Kidney (tissue), 14 donors: Measurements from ENCODE around the gene NPDC1. TPM values are rescaled to one million over a fixed set of nuclear protein-coding genes. Genes with fewer than 3 reads are reported as not detected.

Experiments
- DNase-seq, 5 donors: peaks; one replicate each; pipeline ENCODE4 v3.0.0-alpha.2; 2013 to 2020
- FAIRE-seq: peaks from 2 replicates; lab custom pipeline; 2012; peaks lifted over from hg19 to GRCh38; lab: Jason Lieb, UNC
- H3K27ac ChIP-seq, 2 donors: one replicate each; pipeline ENCODE4 v1.7.0; 2013; ENCODE audit warnings: low read depth in 2 of 2, low read length in 2 of 2, inconsistent platforms in 1 of 2
- H3K27me3 ChIP-seq: one replicate; pipeline ENCODE4 v1.7.1; 2013; ENCODE audit warnings: low read length, inconsistent platforms; ENCODE audit not compliant: control insufficient read depth, insufficient read depth
- H3K36me3 ChIP-seq, 3 donors: one replicate each; pipeline versions ENCODE4 v1.7.0 to v1.7.1; 2013; ENCODE audit warnings: low read length in 3 of 3, control low read depth in 1 of 3, inconsistent platforms in 1 of 3; ENCODE audit not compliant: insufficient read depth in 3 of 3, control insufficient read depth in 2 of 3
- H3K4me1 ChIP-seq, 3 donors: one replicate each; pipeline versions ENCODE4 v1.7.0 to v1.7.1; 2013; ENCODE audit warnings: low read length in 3 of 3, inconsistent platforms in 1 of 3, low read depth in 1 of 3; ENCODE audit not compliant: control insufficient read depth in 2 of 3, insufficient read depth in 2 of 3
- H3K4me3 ChIP-seq, 3 donors: one replicate each; pipeline versions ENCODE4 v1.7.0 to v1.8.1; 2013; ENCODE audit warnings: low read length in 3 of 3, control low read depth in 1 of 3, inconsistent platforms in 1 of 3
- H3K9ac ChIP-seq, 3 donors: one replicate each; pipeline versions ENCODE4 v1.7.0 to v1.7.1; 2013; ENCODE audit warnings: low read length in 3 of 3, control low read depth in 1 of 3, inconsistent platforms in 1 of 3
- H3K9me3 ChIP-seq, 3 donors: one replicate each; pipeline versions ENCODE4 v1.7.0 to v1.7.1; 2013; ENCODE audit warnings: low read length in 3 of 3, control low read depth in 1 of 3, inconsistent platforms in 1 of 3; ENCODE audit not compliant: control insufficient read depth in 2 of 3, insufficient read depth in 1 of 3
- CTCF ChIP-seq: IDR thresholded peaks from 3 replicates; pipeline ENCODE4 v1.5.1; 2012; ENCODE audit warnings: mild to moderate bottlenecking, moderate library complexity, borderline replicate concordance; ENCODE audit not compliant: insufficient read depth; ENCODE audit errors: extremely low read depth
- intact Hi-C: fragments of 100-400 bp; cut with DNase I; formaldehyde crosslinking; loops from one replicate; pipeline ENCODE4 v1.11.1; 2022
- polyA plus RNA-seq: library from polyadenylated mRNA; stranded (reverse); fragments of 350-450 nt; fragmentation: Illumina TruSeq; extraction: RNeasy Lipid Tissue Mini Kit (QIAGEN cat#74804); gene quantifications from one replicate; pipeline ENCODE4 v1.2.3, GENCODE V29; 2014; ENCODE audit warnings: low read depth, low replicate concordance; ENCODE audit not compliant: insufficient read depth
- total RNA-seq: library from RNA; stranded (reverse); fragmentation: NEBNext Ultra II Directional; extraction: Animal tissue kit (Norgen Biotek cat#: 25700); gene quantifications from one replicate; pipeline ENCODE4 v1.2.1, GENCODE V29; 2021
- donor health status: control.
- donor health status: control.
- donor health status: control.
- donor health status: control.
- donor health status: control.
- donor health status: DM: yes; HTN: yes; CAD: no.
- donor health status: Normal renal cell carcinoma (clear cell type).

Gene NPDC1
- total and polyA plus RNA-seq, 2 donors from 2014 or later = 80.2 to 189 TPM

GRCh38 chr9:136996361-136997292, 49.4 kb downstream of the NPDC1 start, which contains the start of gene CLIC3:
TSS of gene CLIC3 (minus strand) at chr9:136996568. CDS start at chr9:136996543, 25 bp downstream.
- TF ChIP-seq CTCF = no peak
- no peak within 1 kb of the TSS for H3K27ac ChIP-seq
- intact Hi-C loops = no loop called here
- peaks cover 0 to 20% (median 10%) of the 10 kb centered on the region in 3 donors for H3K4me1 ChIP-seq
- H3K27me3 ChIP-seq = no peaks in the 10 kb centered on the region
- DNase-seq (peak in 2 of 5 donors; percentile 32 to 75), FAIRE-seq (no peak)
- H3K4me3 ChIP-seq = no peak within 1 kb of the TSS
- H3K36me3 ChIP-seq = peaks cover 0 to 5% (median 0%) of the 10 kb centered on the region in 3 donors
- H3K9me3 ChIP-seq = no peaks in the 10 kb centered on the region
- no peak within 1 kb of the TSS for H3K9ac ChIP-seq

- Histone ChIP-seq H3K4me1 (peaks cover 0 to 20% (median 10%) of the 10 kb centered on the region in 3 donors), H3K27ac (no peak overlapping the region), H3K27me3 (no peaks in the 10 kb centered on the region), H3K36me3 (peaks cover 0 to 5% (median 0%) of the 10 kb centered on the region in 3 donors), H3K4me3 (no peak overlapping the region), H3K9ac (no peak overlapping the region), H3K9me3 (no peaks in the 10 kb centered on the region)
- DNase-seq = no peak
- intact Hi-C loops = no loop called here
- TF ChIP-seq CTCF = no peak
- FAIRE-seq = no peak
Measured at GRCh38 chr9:136995772-136996311, 50.1 kb downstream of the NPDC1 start.

- Histone ChIP-seq H3K4me1 (peaks cover 0 to 20% (median 10%) of the 10 kb centered on the region in 3 donors), H3K4me3 (no peak overlapping the region), H3K36me3 (peaks cover 0 to 5% (median 0%) of the 10 kb centered on the region in 3 donors), H3K9me3 (no peaks in the 10 kb centered on the region), H3K9ac (no peak overlapping the region), H3K27me3 (no peaks in the 10 kb centered on the region), H3K27ac (no peak overlapping the region)
- no peak for DNase-seq
- intact Hi-C loops = no loop called here
- FAIRE-seq = no peak
- TF ChIP-seq CTCF = no peak
Measured at GRCh38 chr9:136995362-136995761, 50.6 kb downstream of the NPDC1 start.
